LNCaP clone FGC (cell line): Measurements from ENCODE around the gene PI4K2A.

Experiments
- DNase-seq: peaks from one replicate; pipeline ENCODE4 v3.0.0-alpha.2; 2011; ENCODE audit warnings: low read depth
- H3K4me3 ChIP-seq: 2 replicates; pipeline ENCODE4 v1.5.1; 2011; ENCODE audit warnings: mild to moderate bottlenecking, low read depth, low read length, control low read depth
- CTCF ChIP-seq: IDR thresholded peaks from 2 replicates; pipeline ENCODE4 v1.5.1; 2012; ENCODE audit warnings: mild to moderate bottlenecking; ENCODE audit not compliant: control insufficient read depth, insufficient read depth; ENCODE audit errors: extremely low read depth

Gene PI4K2A

GRCh38 chr10:97659589-97659988 lies 19.1 kb downstream of the PI4K2A start:
- no peak overlapping the region for H3K4me3 ChIP-seq
- DNase-seq, result no peak
- no peak for TF ChIP-seq CTCF

GRCh38 chr10:97664282-97664850 lies 23.9 kb downstream of the PI4K2A start:
- no peak for DNase-seq
- no peak for TF ChIP-seq CTCF
- H3K4me3 ChIP-seq, result no peak overlapping the region

GRCh38 chr10:97666992-97667391 lies 26.5 kb downstream of the PI4K2A start:
- no peak overlapping the region for H3K4me3 ChIP-seq
- no peak for TF ChIP-seq CTCF
- DNase-seq, result no peak

GRCh38 chr10:97667463-97667862 lies 27.0 kb downstream of the PI4K2A start:
- TF ChIP-seq CTCF, result no peak
- H3K4me3 ChIP-seq, result no peak overlapping the region
- DNase-seq, result no peak

GRCh38 chr10:97669571-97669970 lies 29.1 kb downstream of the PI4K2A start:
- no peak overlapping the region for H3K4me3 ChIP-seq
- no peak for DNase-seq
- no peak for TF ChIP-seq CTCF

- no peak for TF ChIP-seq CTCF
- H3K4me3 ChIP-seq, result no peak overlapping the region
- DNase-seq, result no peak
Measured at GRCh38 chr10:97673736-97674525, 33.5 kb downstream of the PI4K2A start.
